ENCODE measurements around the gene C14orf39. TPM values are rescaled to one million over a fixed set of nuclear protein-coding genes. Genes with fewer than 3 reads are reported as not detected.
"Not testable (repeated sequence)": the region's sequence is repeated elsewhere in the genome, so short reads cannot be mapped to it uniquely, and the experiment has no call there.

C14orf39 gene
- total RNA-seq, 1 experiment from 2014 or later, result not detected

DNA sequence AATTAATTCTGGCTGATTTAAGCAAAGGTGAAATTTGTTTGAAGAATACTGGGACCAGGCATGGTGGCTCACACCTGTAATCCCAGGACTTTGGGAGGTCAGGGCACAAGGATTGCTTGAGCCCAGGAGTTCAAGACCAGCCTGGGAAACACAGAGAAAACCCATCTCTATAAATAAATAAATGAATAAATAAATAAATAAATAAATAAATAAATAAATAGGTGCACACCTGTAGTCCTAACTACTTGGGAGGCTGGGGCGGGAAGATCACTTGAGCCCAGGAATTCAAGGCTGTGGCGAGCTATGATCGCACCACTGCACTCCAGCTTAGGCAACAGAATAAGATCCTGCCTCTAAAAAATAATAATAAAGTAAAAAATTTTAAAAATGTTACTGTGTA, 4.4 kb upstream of the C14orf39 start:
- DNase-seq (ENCODE audit: low spot score), result no peak

DNA sequence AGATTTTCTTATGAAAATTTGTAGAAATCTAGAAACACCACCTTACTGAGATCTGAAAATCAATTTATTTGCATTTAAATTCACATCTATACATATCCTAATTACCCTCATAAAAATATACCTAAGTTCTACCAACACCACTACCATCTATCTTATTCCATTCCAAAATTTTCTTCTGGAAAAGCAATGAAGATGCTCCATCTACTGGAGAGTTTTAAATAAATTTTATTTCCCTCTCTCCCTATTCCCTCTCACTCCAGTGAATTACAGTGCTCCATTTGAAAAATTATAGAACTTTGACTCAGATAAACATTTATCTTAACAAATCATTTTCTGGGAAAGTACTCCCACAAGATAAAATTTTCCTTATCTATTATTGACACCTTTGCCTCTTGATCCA, 2.3 kb upstream of the C14orf39 start:
- DNase-seq (ENCODE audit: low spot score), result no peak

- no peak for DNase-seq (ENCODE audit: low spot score)
Measured at GRCh38 chr14:60487211-60487610, 1.3 kb upstream of the C14orf39 start.

- DNase-seq (ENCODE audit: low spot score), result no peak
Measured at GRCh38 chr14:60485057-60485597, 736 bp downstream of the C14orf39 start.

- peak; percentile 10 for DNase-seq (ENCODE audit: low spot score)
Measured at GRCh38 chr14:60482743-60483142, 3.1 kb downstream of the C14orf39 start.

GRCh38 chr14:60480248-60480647, 5.6 kb downstream of the C14orf39 start:
- not testable (repeated sequence) for DNase-seq (ENCODE audit: low spot score)

- no peak for DNase-seq (ENCODE audit: low spot score)
Measured at GRCh38 chr14:60455875-60456274, 30.0 kb downstream of the C14orf39 start.

DNA sequence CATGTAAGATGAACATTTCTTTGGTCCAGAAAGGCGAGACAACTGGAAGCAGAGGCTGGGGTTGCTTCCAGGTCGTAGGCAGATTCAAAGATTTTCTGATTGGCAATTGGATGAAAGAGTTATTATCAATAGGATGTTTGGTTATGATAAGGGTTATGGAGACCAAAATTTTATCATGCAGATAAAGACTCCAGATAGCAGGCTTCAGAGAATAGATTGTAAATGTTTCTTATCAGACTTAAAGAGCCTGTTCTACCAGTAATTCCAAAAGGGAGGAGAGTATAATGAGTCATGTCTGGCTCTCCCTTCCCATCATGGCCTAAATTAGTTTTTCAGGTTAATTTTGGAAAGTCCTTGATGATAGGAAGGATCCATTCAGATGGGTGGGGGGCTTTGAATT, 55.6 kb downstream of the C14orf39 start:
- no peak for DNase-seq (ENCODE audit: low spot score)

DNA sequence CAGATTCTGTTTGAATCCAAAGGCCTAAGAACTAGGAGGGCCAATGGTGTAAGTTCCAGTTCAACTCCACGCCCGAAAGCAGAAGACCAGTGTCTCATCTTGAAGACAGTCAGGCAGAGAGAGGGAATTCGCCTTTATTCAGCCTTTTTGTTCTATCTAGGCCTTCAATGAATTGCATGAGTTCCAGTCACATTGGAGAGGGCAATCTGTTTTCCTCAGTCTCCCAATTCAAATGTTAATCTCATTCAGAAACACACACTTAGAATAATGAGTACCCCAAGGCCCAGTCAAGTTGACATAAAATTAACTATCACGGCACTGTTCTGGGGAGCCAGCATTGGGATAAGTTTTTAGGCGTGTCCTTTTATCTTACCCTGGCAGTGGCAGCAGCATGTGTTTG, 65.8 kb downstream of the C14orf39 start:
- DNase-seq (ENCODE audit: low spot score), result no peak

- not testable (repeated sequence) for DNase-seq (ENCODE audit: low spot score)
Measured at GRCh38 chr14:60397550-60397949, 88.3 kb downstream of the C14orf39 start.

GRCh38 chr14:60396718-60397343, 89.0 kb downstream of the C14orf39 start:
- DNase-seq (ENCODE audit: low spot score), result peak; percentile 11

Other genes starting within 250 kb of the C14orf39 start
- gene PPM1A, start 236.8 kb downstream of the C14orf39 start, total RNA-seq (2014; rRNA removed; shearing (Covaris generic)), result 12.7 and 19.0 TPM in 2 replicates
- not detected in 2 replicates for gene SIX6, start 23.1 kb upstream of the C14orf39 start, total RNA-seq (2014; rRNA removed; shearing (Covaris generic))
- 1.4 and 3.2 TPM in 2 replicates for gene SIX1, start 163.4 kb upstream of the C14orf39 start, total RNA-seq (2014; rRNA removed; shearing (Covaris generic))
- gene SIX4, start 238.3 kb upstream of the C14orf39 start, total RNA-seq (2014; rRNA removed; shearing (Covaris generic)), result 6.5 and 7.5 TPM in 2 replicates
- 29.7 and 39.6 TPM in 2 replicates for gene MNAT1, start 248.7 kb upstream of the C14orf39 start, total RNA-seq (2014; rRNA removed; shearing (Covaris generic))

Measured in A172 (cell line).